HEK293 (cell line): ENCODE data around the gene FIGN.

Experiments used
- CTCF ChIA-PET: fragments of 350-600 bp; formaldehyde crosslinking; extraction: SDS; loops from one replicate; lab custom pipeline; 2021; ENCODE audit warnings: antibody characterized with exemption; lab: Yijun Ruan, JAX
- POLR2A ChIA-PET: fragments of 300-600 bp; formaldehyde crosslinking; extraction: SDS; loops from one replicate; lab custom pipeline; 2020; ENCODE audit warnings: antibody characterized with exemption, inconsistent platforms; lab: Yijun Ruan, JAX
- H3K27ac ChIP-seq: fragments of 200-500 bp; sonication (Bioruptor generic); 2 replicates; pipeline ENCODE4 v1.5.1; 2014; ENCODE audit warnings: low read depth, low read length, control low read depth, inconsistent platforms; ENCODE audit errors: extremely low read depth
- H3K36me3 ChIP-seq, 2 experiments: fragments of 200-500 bp in 1 of 2; sonication (Bioruptor generic) in 1 of 2; 1 replicate in 1 of 2; 2 replicates in 1 of 2; pipeline ENCODE4 v1.5.1; 2014 to 2017; ENCODE audit warnings: inconsistent platforms in 2 of 2, low read length in 2 of 2; ENCODE audit not compliant: control insufficient read depth in 2 of 2, insufficient read depth in 1 of 2
- H3K4me1 ChIP-seq: fragments of 200-500 bp; sonication (Bioruptor generic); 2 replicates; pipeline ENCODE4 v1.5.1; 2014; ENCODE audit warnings: mild to moderate bottlenecking, low read length, inconsistent platforms; ENCODE audit not compliant: control insufficient read depth, insufficient read depth
- H3K4me3 ChIP-seq: 2 replicates; pipeline ENCODE4 v1.5.1; 2011; ENCODE audit warnings: low read depth, mild to moderate bottlenecking, control low read depth, low read length, moderate library complexity
- H3K9me3 ChIP-seq: fragments of 200-500 bp; sonication (Bioruptor generic); 2 replicates; pipeline ENCODE4 v1.5.1; 2014; ENCODE audit warnings: low read depth, low read length, inconsistent platforms; ENCODE audit not compliant: control insufficient read depth, insufficient read depth
- BCL6B ChIP-seq: fragments of 450-650 bp; formaldehyde crosslinking; IDR thresholded peaks from 2 replicates; pipeline ENCODE4 v1.5.1; 2017; ENCODE audit warnings: missing biosample characterization, missing genetic modification characterization
- GFI1B ChIP-seq: fragments of 450-650 bp; formaldehyde crosslinking; IDR thresholded peaks from 2 replicates; pipeline ENCODE4 v1.5.1; 2016; ENCODE audit warnings: missing biosample characterization, missing genetic modification characterization
- GLI4 ChIP-seq: fragments of 450-650 bp; formaldehyde crosslinking; IDR thresholded peaks from 2 replicates; pipeline ENCODE4 v1.5.1; 2016; ENCODE audit warnings: missing biosample characterization, missing genetic modification characterization
- HOXD13 ChIP-seq: sonication (generic); formaldehyde crosslinking; IDR thresholded peaks from 2 replicates; pipeline ENCODE4 v1.8.0; 2022; ENCODE audit warnings: missing genetic modification reagents, borderline replicate concordance
- PBX3 ChIP-seq: sonication (generic); formaldehyde crosslinking; IDR thresholded peaks from 2 replicates; pipeline ENCODE4 v1.8.1; 2022; ENCODE audit warnings: mild to moderate bottlenecking, moderate library complexity, missing genetic modification reagents
- YY1 ChIP-seq: fragments of 450-650 bp; formaldehyde crosslinking; IDR thresholded peaks from 2 replicates; pipeline ENCODE4 v1.5.1; 2018; ENCODE audit warnings: missing biosample characterization, missing genetic modification characterization
- ZNF10 ChIP-seq: fragments of 450-650 bp; formaldehyde crosslinking; IDR thresholded peaks from 2 replicates; pipeline ENCODE4 v1.5.1; 2017; ENCODE audit warnings: missing biosample characterization, missing genetic modification characterization
- ZNF114 ChIP-seq: fragments of 450-650 bp; formaldehyde crosslinking; IDR thresholded peaks from 2 replicates; pipeline ENCODE4 v1.5.0; 2017; ENCODE audit warnings: missing biosample characterization, missing genetic modification characterization
- ZNF132 ChIP-seq: fragments of 450-650 bp; formaldehyde crosslinking; IDR thresholded peaks from 2 replicates; pipeline ENCODE4 v1.5.1; 2017; ENCODE audit warnings: missing biosample characterization, missing genetic modification characterization, borderline replicate concordance
- ZNF140 ChIP-seq: fragments of 450-650 bp; formaldehyde crosslinking; IDR thresholded peaks from 2 replicates; pipeline ENCODE4 v1.5.1; 2016; ENCODE audit warnings: missing biosample characterization, missing genetic modification characterization
- ZNF146 ChIP-seq: fragments of 450-650 bp; formaldehyde crosslinking; IDR thresholded peaks from 2 replicates; pipeline ENCODE4 v1.5.1; 2016; ENCODE audit warnings: missing biosample characterization, missing genetic modification characterization
- ZNF18 ChIP-seq: fragments of 450-650 bp; formaldehyde crosslinking; IDR thresholded peaks from 2 replicates; pipeline ENCODE4 v1.5.1; 2016; ENCODE audit warnings: missing biosample characterization, missing genetic modification characterization
- ZNF19 ChIP-seq: fragments of 450-650 bp; formaldehyde crosslinking; IDR thresholded peaks from 2 replicates; pipeline ENCODE4; 2016; ENCODE audit warnings: missing biosample characterization, missing genetic modification characterization, low read depth
- ZNF202 ChIP-seq: fragments of 450-650 bp; formaldehyde crosslinking; IDR thresholded peaks from 2 replicates; pipeline ENCODE4 v1.5.1; 2016; ENCODE audit warnings: missing biosample characterization, missing genetic modification characterization, borderline replicate concordance
- ZNF394 ChIP-seq: fragments of 450-650 bp; formaldehyde crosslinking; IDR thresholded peaks from 2 replicates; pipeline ENCODE4 v1.5.1; 2016; ENCODE audit warnings: missing biosample characterization, missing genetic modification characterization, mild to moderate bottlenecking, moderate library complexity, borderline replicate concordance
- ZNF416 ChIP-seq: fragments of 450-650 bp; formaldehyde crosslinking; IDR thresholded peaks from 2 replicates; pipeline ENCODE4 v1.5.1; 2016; ENCODE audit warnings: missing biosample characterization, missing genetic modification characterization
- ZNF585B ChIP-seq: fragments of 450-650 bp; formaldehyde crosslinking; IDR thresholded peaks from 2 replicates; pipeline ENCODE4 v1.5.1; 2016; ENCODE audit warnings: missing biosample characterization, missing genetic modification characterization
- ZNF610 ChIP-seq: fragments of 450-650 bp; formaldehyde crosslinking; IDR thresholded peaks from 2 replicates; pipeline ENCODE4 v1.5.1; 2016; ENCODE audit warnings: missing biosample characterization, missing genetic modification characterization, borderline replicate concordance
- ZNF621 ChIP-seq: fragments of 450-650 bp; formaldehyde crosslinking; IDR thresholded peaks from 2 replicates; pipeline ENCODE4 v1.5.1; 2017; ENCODE audit warnings: missing biosample characterization, missing genetic modification characterization
- ZNF707 ChIP-seq: fragments of 450-650 bp; formaldehyde crosslinking; IDR thresholded peaks from 2 replicates; pipeline ENCODE4 v1.5.1; 2016; ENCODE audit warnings: missing biosample characterization, missing genetic modification characterization
- ZNF843 ChIP-seq: fragments of 450-650 bp; formaldehyde crosslinking; IDR thresholded peaks from 2 replicates; pipeline ENCODE4 v1.5.1; 2016; ENCODE audit warnings: missing biosample characterization, missing genetic modification characterization
- TF ChIP-seq, protein P1 (sequence below): fragments of 450-650 bp; formaldehyde crosslinking; IDR thresholded peaks from 2 replicates; pipeline ENCODE4 v1.5.1; 2016; ENCODE audit warnings: missing biosample characterization, missing genetic modification characterization, low read depth
- TF ChIP-seq, protein P2 (sequence below): fragments of 450-650 bp; formaldehyde crosslinking; IDR thresholded peaks from 2 replicates; pipeline ENCODE4 v1.5.1; 2017; ENCODE audit warnings: missing biosample characterization, mild to moderate bottlenecking, missing genetic modification characterization, moderate library complexity
- TF ChIP-seq, protein P3 (sequence below): fragments of 450-650 bp; formaldehyde crosslinking; optimal IDR thresholded peaks from 2 replicates; pipeline ENCODE3; 2016; ENCODE audit warnings: missing biosample characterization, mild to moderate bottlenecking, missing genetic modification characterization

The FIGN gene

DNA sequence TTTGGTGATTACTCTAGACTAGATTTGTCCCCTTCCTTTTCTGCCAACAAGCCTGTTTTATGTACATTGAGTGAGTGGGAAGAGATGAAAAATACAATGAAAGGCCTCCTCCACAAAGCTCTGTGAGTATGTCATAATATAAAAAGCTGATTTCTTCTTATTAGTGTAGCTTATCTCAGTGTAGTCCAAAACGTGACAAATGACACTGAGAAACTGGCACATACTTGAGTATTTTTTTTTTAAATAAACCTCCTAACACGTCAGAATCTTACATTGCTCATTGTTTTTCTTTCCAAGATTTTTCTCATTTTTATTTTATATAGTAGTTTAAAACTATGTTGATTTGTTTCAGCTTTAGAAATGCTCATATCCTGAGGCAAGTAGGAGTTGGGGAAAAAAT lies 17.9 kb upstream of the FIGN start (continued):
- TF ChIP-seq ZNF843 (tag by site-specific recombination) = no peak
- TF ChIP-seq, protein P1, sequence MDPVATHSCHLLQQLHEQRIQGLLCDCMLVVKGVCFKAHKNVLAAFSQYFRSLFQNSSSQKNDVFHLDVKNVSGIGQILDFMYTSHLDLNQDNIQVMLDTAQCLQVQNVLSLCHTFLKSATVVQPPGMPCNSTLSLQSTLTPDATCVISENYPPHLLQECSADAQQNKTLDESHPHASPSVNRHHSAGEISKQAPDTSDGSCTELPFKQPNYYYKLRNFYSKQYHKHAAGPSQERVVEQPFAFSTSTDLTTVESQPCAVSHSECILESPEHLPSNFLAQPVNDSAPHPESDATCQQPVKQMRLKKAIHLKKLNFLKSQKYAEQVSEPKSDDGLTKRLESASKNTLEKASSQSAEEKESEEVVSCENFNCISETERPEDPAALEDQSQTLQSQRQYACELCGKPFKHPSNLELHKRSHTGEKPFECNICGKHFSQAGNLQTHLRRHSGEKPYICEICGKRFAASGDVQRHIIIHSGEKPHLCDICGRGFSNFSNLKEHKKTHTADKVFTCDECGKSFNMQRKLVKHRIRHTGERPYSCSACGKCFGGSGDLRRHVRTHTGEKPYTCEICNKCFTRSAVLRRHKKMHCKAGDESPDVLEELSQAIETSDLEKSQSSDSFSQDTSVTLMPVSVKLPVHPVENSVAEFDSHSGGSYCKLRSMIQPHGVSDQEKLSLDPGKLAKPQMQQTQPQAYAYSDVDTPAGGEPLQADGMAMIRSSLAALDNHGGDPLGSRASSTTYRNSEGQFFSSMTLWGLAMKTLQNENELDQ (tag by site-specific recombination) = no peak
- no peak for TF ChIP-seq ZNF621
- TF ChIP-seq GFI1B (tag by site-specific recombination) = no peak
- TF ChIP-seq ZNF416 (tag by site-specific recombination) = no peak
- no peak for TF ChIP-seq HOXD13 (CRISPR knock-in tag)
- no peak for TF ChIP-seq ZNF132 (tag by site-specific recombination)

GRCh38 chr2:163752267-163752666 lies 16.5 kb upstream of the FIGN start:
- ChIA-PET CTCF (no interaction called here), POLR2A (no interaction called here)
- TF ChIP-seq ZNF18 (tag by site-specific recombination) (no peak), YY1 (no peak), ZNF10 (no peak), ZNF707 (tag by site-specific recombination) (no peak), ZNF114 (no peak), ZNF585B (tag by site-specific recombination) (no peak), ZNF146 (tag by site-specific recombination) (no peak), ZNF202 (tag by site-specific recombination) (no peak), ZNF19 (tag by site-specific recombination) (no peak), ZNF140 (tag by site-specific recombination) (no peak)
- TF ChIP-seq, protein P2, sequence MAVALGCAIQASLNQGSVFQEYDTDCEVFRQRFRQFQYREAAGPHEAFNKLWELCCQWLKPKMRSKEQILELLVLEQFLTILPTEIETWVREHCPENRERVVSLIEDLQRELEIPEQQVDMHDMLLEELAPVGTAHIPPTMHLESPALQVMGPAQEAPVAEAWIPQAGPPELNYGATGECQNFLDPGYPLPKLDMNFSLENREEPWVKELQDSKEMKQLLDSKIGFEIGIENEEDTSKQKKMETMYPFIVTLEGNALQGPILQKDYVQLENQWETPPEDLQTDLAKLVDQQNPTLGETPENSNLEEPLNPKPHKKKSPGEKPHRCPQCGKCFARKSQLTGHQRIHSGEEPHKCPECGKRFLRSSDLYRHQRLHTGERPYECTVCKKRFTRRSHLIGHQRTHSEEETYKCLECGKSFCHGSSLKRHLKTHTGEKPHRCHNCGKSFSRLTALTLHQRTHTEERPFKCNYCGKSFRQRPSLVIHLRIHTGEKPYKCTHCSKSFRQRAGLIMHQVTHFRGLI (tag by site-specific recombination) = no peak
- TF ChIP-seq, protein P3, sequence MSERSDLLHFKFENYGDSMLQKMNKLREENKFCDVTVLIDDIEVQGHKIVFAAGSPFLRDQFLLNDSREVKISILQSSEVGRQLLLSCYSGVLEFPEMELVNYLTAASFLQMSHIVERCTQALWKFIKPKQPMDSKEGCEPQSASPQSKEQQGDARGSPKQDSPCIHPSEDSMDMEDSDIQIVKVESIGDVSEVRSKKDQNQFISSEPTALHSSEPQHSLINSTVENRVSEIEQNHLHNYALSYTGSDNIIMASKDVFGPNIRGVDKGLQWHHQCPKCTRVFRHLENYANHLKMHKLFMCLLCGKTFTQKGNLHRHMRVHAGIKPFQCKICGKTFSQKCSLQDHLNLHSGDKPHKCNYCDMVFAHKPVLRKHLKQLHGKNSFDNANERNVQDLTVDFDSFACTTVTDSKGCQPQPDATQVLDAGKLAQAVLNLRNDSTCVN (tag by site-specific recombination) = no peak
- Histone ChIP-seq H3K4me1 (no peaks in the 10 kb centered on the region), H3K27ac (no peak overlapping the region), H3K9me3 (no peaks in the 10 kb centered on the region), H3K36me3 (no peaks in the 10 kb centered on the region), H3K4me3 (no peak overlapping the region)

GRCh38 chr2:163751696-163752095 lies 15.9 kb upstream of the FIGN start:
- no peaks in the 10 kb centered on the region for H3K36me3 ChIP-seq
- ChIA-PET POLR2A (no interaction called here), CTCF (no interaction called here)
- no peaks in the 10 kb centered on the region for H3K4me1 ChIP-seq
- H3K4me3 ChIP-seq = no peak overlapping the region
- no peak overlapping the region for H3K27ac ChIP-seq
- H3K9me3 ChIP-seq = no peaks in the 10 kb centered on the region
- no peak for TF ChIP-seq ZNF610
- no peak for TF ChIP-seq ZNF394
- no peak for TF ChIP-seq PBX3 (CRISPR knock-in tag)
- TF ChIP-seq BCL6B (tag by site-specific recombination) = no peak
- no peak for TF ChIP-seq GLI4 (tag by site-specific recombination)
